ENCODE measurements around the gene LBR.

Gene LBR

GRCh38 chr1:225471453-225472301, 43.8 kb upstream of the LBR start:
- H3K9me3 ChIP-seq (replicated peaks in 1 of 2; ENCODE audit: control insufficient read depth in 2 of 2, insufficient read depth in 1 of 2, low read depth in 1 of 2, low read length in 2 of 2): no peaks in the 10 kb centered on the region
- no peaks in the 10 kb centered on the region for H3K79me1 ChIP-seq (ENCODE audit: low read depth, low read length)
- H3K4me1 ChIP-seq (ENCODE audit: control insufficient read depth in 2 of 2, insufficient read depth in 1 of 2, low read depth in 1 of 2, low read length in 2 of 2): peaks cover 0 to 3% of the 10 kb centered on the region in 2 donors
- no peaks in the 10 kb centered on the region for H3K36me3 ChIP-seq (replicated peaks in 1 of 2; ENCODE audit: control insufficient read depth in 2 of 2, insufficient read depth in 2 of 2, low read length in 2 of 2)
- no peak overlapping the region for H4K8ac ChIP-seq (ENCODE audit: low read depth, low read length)
- no peak for DNase-seq (ENCODE audit: low spot score)
- H3K14ac ChIP-seq (ENCODE audit: low read length): no peak overlapping the region
- H2AK5ac ChIP-seq (ENCODE audit: low read depth, low read length): peak overlapping the region; percentile 94
- WGBS, 2 donors (ENCODE audit: extremely low coverage in 2 of 2, insufficient read length in 2 of 2, insufficient replicate concordance in 1 of 2): no CpG with 5 or more reads among the region's 29 CpGs
- H3K4me3 ChIP-seq (ENCODE audit: low read length in 2 of 2): no peak overlapping the region
- peak overlapping the region; percentile 25 for H2BK15ac ChIP-seq (ENCODE audit: low read length)
- peak overlapping the region; percentile 7 for H2BK5ac ChIP-seq (ENCODE audit: low read length)
- peak overlapping the region; percentile 63 for H2BK12ac ChIP-seq (ENCODE audit: low read length)
- peak overlapping the region; percentile 60 for H3K23ac ChIP-seq (ENCODE audit: low read depth, low read length, poor library complexity)
- no peak overlapping the region for H3K4ac ChIP-seq (ENCODE audit: low read length)
- peak overlapping the region; percentile 20 for H3K18ac ChIP-seq (ENCODE audit: low read length)
- H3K4me2 ChIP-seq (ENCODE audit: insufficient read depth, low read length, poor library complexity, severe bottlenecking): no peak overlapping the region
- no peak overlapping the region for H3K27ac ChIP-seq (replicated peaks; ENCODE audit: low read length)
- no peak overlapping the region for H2BK120ac ChIP-seq (ENCODE audit: low read depth, low read length)
- no peak overlapping the region for H3K9ac ChIP-seq (ENCODE audit: low read depth, low read length, poor library complexity)
- H3K27me3 ChIP-seq (ENCODE audit: control insufficient read depth in 3 of 3, insufficient read depth in 3 of 3, low read depth in 1 of 3, low read length in 3 of 3): no peaks in the 10 kb centered on the region
- H2AFZ ChIP-seq (ENCODE audit: low read length): no peak overlapping the region
- H4K91ac ChIP-seq (ENCODE audit: low read depth, low read length, poor library complexity): no peak overlapping the region

DNA sequence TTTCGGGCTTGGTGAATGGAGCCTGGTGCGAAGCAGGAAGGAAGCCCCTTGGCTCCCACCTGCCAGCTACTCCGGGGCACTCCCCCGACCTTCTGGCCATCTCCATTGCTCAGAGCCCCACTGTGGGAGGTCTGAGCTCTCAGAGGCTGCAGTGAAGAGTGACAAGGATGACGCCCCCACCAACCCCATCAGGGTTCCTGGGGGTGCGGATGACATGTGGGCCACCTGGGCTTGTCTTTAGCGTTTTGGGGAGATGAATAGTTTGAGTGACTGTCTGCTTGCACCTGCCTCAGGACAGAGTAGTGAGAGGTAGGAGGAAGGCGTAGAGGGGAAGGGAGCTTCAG, 43.2 kb upstream of the LBR start:
- Histone ChIP-seq H2BK15ac (ENCODE audit: low read length) (peak overlapping the region; percentile 25), H3K27ac (replicated peaks; ENCODE audit: low read length) (no peak overlapping the region), H3K27me3 (ENCODE audit: control insufficient read depth in 3 of 3, insufficient read depth in 3 of 3, low read depth in 1 of 3, low read length in 3 of 3) (no peaks in the 10 kb centered on the region), H3K79me1 (ENCODE audit: low read depth, low read length) (no peaks in the 10 kb centered on the region), H3K23ac (ENCODE audit: low read depth, low read length, poor library complexity) (no peak overlapping the region), H3K9ac (ENCODE audit: low read depth, low read length, poor library complexity) (no peak overlapping the region), H2AFZ (ENCODE audit: low read length) (no peak overlapping the region), H3K18ac (ENCODE audit: low read length) (no peak overlapping the region), H2BK120ac (ENCODE audit: low read depth, low read length) (no peak overlapping the region), H3K4me3 (ENCODE audit: low read length in 2 of 2) (no peak overlapping the region), H2AK5ac (ENCODE audit: low read depth, low read length) (peak overlapping the region; percentile 94), H3K14ac (ENCODE audit: low read length) (no peak overlapping the region), H2BK5ac (ENCODE audit: low read length) (peak overlapping the region; percentile 7), H2BK12ac (ENCODE audit: low read length) (no peak overlapping the region), H3K4me2 (ENCODE audit: insufficient read depth, low read length, poor library complexity, severe bottlenecking) (no peak overlapping the region), H3K4me1 (ENCODE audit: control insufficient read depth in 2 of 2, insufficient read depth in 1 of 2, low read depth in 1 of 2, low read length in 2 of 2) (peaks cover 0 to 3% of the 10 kb centered on the region in 2 donors), H3K36me3 (replicated peaks in 1 of 2; ENCODE audit: control insufficient read depth in 2 of 2, insufficient read depth in 2 of 2, low read length in 2 of 2) (no peaks in the 10 kb centered on the region), H3K9me3 (replicated peaks in 1 of 2; ENCODE audit: control insufficient read depth in 2 of 2, insufficient read depth in 1 of 2, low read depth in 1 of 2, low read length in 2 of 2) (no peaks in the 10 kb centered on the region), H4K8ac (ENCODE audit: low read depth, low read length) (no peak overlapping the region), H3K4ac (ENCODE audit: low read length) (no peak overlapping the region), H4K91ac (ENCODE audit: low read depth, low read length, poor library complexity) (no peak overlapping the region)
- DNase-seq (ENCODE audit: low spot score): no peak
- no CpG with 5 or more reads among the region's 8 CpGs for WGBS, 2 donors (ENCODE audit: extremely low coverage in 2 of 2, insufficient read length in 2 of 2, insufficient replicate concordance in 1 of 2)

DNA sequence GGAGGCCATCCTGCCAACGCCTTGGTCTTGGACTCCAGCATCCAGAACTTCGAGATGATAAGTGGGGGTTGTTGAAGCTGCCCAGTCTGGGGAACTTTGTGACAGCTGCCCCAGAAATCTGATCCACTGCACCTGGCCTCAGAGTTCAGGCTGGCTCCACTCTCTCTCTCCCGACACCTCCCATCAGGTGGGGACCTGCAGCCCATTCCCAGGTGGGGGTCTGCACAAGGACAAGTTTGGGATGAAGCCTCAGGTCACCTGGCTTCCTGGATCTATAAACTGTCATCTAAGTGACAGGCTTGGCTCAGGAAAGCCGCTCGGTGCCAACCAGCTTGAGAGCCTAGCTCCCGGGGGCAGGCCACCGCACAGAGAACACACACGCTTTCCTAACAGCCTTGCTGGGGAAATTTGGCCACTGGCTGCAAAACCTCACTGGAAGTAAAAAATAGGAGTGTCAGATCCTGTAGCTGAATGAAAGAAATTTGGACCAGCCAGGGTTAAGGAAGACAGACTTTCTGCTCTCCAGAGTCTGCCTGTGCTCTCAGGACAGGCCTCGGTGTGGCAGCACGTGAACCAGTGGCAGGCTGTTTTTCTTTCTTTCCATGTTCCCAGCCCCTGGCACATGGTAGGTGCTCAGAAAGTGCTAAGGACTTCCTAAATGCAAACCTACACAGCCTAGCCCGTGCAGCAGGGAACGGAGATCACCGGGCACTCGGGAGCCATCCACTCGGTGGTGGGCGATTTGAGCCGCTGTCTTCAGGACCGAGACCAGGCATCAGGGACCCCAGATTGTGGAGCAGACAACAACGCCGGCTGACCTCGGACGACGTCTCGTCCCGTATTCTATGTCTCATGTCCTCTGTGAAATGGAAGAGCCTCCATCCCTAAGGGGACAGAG, 42.6 kb upstream of the LBR start:
- Histone ChIP-seq H3K79me1 (ENCODE audit: low read depth, low read length) (no peaks in the 10 kb centered on the region), H2AFZ (ENCODE audit: low read length) (no peak overlapping the region), H3K4me3 (ENCODE audit: low read length in 2 of 2) (no peak overlapping the region), H2BK15ac (ENCODE audit: low read length) (no peak overlapping the region), H3K36me3 (replicated peaks in 1 of 2; ENCODE audit: control insufficient read depth in 2 of 2, insufficient read depth in 2 of 2, low read length in 2 of 2) (no peaks in the 10 kb centered on the region), H3K14ac (ENCODE audit: low read length) (peak overlapping the region; percentile 31), H3K4ac (ENCODE audit: low read length) (no peak overlapping the region), H3K9me3 (replicated peaks in 1 of 2; ENCODE audit: control insufficient read depth in 2 of 2, insufficient read depth in 1 of 2, low read depth in 1 of 2, low read length in 2 of 2) (no peaks in the 10 kb centered on the region), H2BK5ac (ENCODE audit: low read length) (peak overlapping the region; percentile 7), H4K8ac (ENCODE audit: low read depth, low read length) (no peak overlapping the region), H2AK5ac (ENCODE audit: low read depth, low read length) (peak overlapping the region; percentile 31), H2BK12ac (ENCODE audit: low read length) (no peak overlapping the region), H4K91ac (ENCODE audit: low read depth, low read length, poor library complexity) (no peak overlapping the region), H3K27me3 (ENCODE audit: control insufficient read depth in 3 of 3, insufficient read depth in 3 of 3, low read depth in 1 of 3, low read length in 3 of 3) (no peaks in the 10 kb centered on the region), H3K23ac (ENCODE audit: low read depth, low read length, poor library complexity) (no peak overlapping the region), H3K4me2 (ENCODE audit: insufficient read depth, low read length, poor library complexity, severe bottlenecking) (no peak overlapping the region), H3K27ac (replicated peaks; ENCODE audit: low read length) (no peak overlapping the region), H2BK120ac (ENCODE audit: low read depth, low read length) (no peak overlapping the region), H3K18ac (ENCODE audit: low read length) (peak overlapping the region; percentile 84), H3K9ac (ENCODE audit: low read depth, low read length, poor library complexity) (no peak overlapping the region), H3K4me1 (ENCODE audit: control insufficient read depth in 2 of 2, insufficient read depth in 1 of 2, low read depth in 1 of 2, low read length in 2 of 2) (peaks cover 3 to 8% of the 10 kb centered on the region in 2 donors)
- no peak for DNase-seq (ENCODE audit: low spot score)
- no CpG with 5 or more reads among the region's 25 CpGs for WGBS, 2 donors (ENCODE audit: extremely low coverage in 2 of 2, insufficient read length in 2 of 2, insufficient replicate concordance in 1 of 2)

DNA sequence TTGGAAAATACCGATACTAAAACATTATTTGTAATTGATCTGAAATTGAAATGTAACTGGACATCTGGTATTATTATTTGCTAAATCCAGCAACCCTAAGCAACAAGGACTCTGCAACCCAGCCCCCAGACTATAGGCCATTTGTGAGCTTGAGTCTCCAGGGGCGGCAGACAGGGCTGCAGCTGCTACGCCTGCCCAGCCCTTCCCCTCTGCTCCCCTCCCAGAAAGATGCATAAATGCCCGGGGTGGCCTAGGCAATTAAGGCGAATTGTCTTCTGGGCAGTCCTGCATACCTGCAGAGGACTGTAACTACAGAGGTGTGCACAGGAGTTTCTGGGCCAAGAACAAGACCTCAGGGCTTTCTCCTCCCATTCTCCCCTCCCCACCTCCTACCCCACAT, 41.2 kb upstream of the LBR start:
- Histone ChIP-seq H4K91ac (ENCODE audit: low read depth, low read length, poor library complexity) (no peak overlapping the region), H3K23ac (ENCODE audit: low read depth, low read length, poor library complexity) (no peak overlapping the region), H3K27ac (replicated peaks; ENCODE audit: low read length) (no peak overlapping the region), H3K14ac (ENCODE audit: low read length) (no peak overlapping the region), H3K4me3 (ENCODE audit: low read length in 2 of 2) (no peak overlapping the region), H2BK5ac (ENCODE audit: low read length) (no peak overlapping the region), H2AFZ (ENCODE audit: low read length) (no peak overlapping the region), H2BK15ac (ENCODE audit: low read length) (no peak overlapping the region), H3K79me1 (ENCODE audit: low read depth, low read length) (no peaks in the 10 kb centered on the region), H3K4me1 (ENCODE audit: control insufficient read depth in 2 of 2, insufficient read depth in 1 of 2, low read depth in 1 of 2, low read length in 2 of 2) (peaks cover 15 to 16% of the 10 kb centered on the region in 2 donors), H3K9me3 (replicated peaks in 1 of 2; ENCODE audit: control insufficient read depth in 2 of 2, insufficient read depth in 1 of 2, low read depth in 1 of 2, low read length in 2 of 2) (no peaks in the 10 kb centered on the region), H4K8ac (ENCODE audit: low read depth, low read length) (no peak overlapping the region), H3K4ac (ENCODE audit: low read length) (no peak overlapping the region), H3K36me3 (replicated peaks in 1 of 2; ENCODE audit: control insufficient read depth in 2 of 2, insufficient read depth in 2 of 2, low read length in 2 of 2) (no peaks in the 10 kb centered on the region), H3K4me2 (ENCODE audit: insufficient read depth, low read length, poor library complexity, severe bottlenecking) (no peak overlapping the region), H3K9ac (ENCODE audit: low read depth, low read length, poor library complexity) (no peak overlapping the region), H3K18ac (ENCODE audit: low read length) (no peak overlapping the region), H2BK12ac (ENCODE audit: low read length) (no peak overlapping the region), H3K27me3 (ENCODE audit: control insufficient read depth in 3 of 3, insufficient read depth in 3 of 3, low read depth in 1 of 3, low read length in 3 of 3) (no peaks in the 10 kb centered on the region), H2BK120ac (ENCODE audit: low read depth, low read length) (no peak overlapping the region), H2AK5ac (ENCODE audit: low read depth, low read length) (no peak overlapping the region)
- DNase-seq (ENCODE audit: low spot score): no peak
- no CpG with 5 or more reads among the region's 5 CpGs for WGBS, 2 donors (ENCODE audit: extremely low coverage in 2 of 2, insufficient read length in 2 of 2, insufficient replicate concordance in 1 of 2)
